Heart right ventricle (tissue), 16 donors: ENCODE measurements around the gene ELAVL1. TPM values are rescaled to one million over a fixed set of nuclear protein-coding genes. Genes with fewer than 3 reads are reported as not detected.
A peak's percentile ranks its signal among the peaks of the same experiment; 100 is the strongest.

Experiments
- ATAC-seq, 8 donors: fragments of 200-7000 bp; cut with Tn5 transposase; one replicate each; pipeline ENCODE4 v1.9.1; 2020; ENCODE audit warnings: mild to moderate bottlenecking in 8 of 8, moderate library complexity in 8 of 8, moderate number of reproducible peaks in 1 of 8
- DNase-seq, 2 donors: peaks; one replicate each; pipeline ENCODE4 v3.0.0-alpha.2; 2020
- H3K27ac ChIP-seq, 10 donors: fragments of 200-600 bp; sonication (generic) in 2 of 10; one replicate each; pipeline versions ENCODE4 v1.5.0 to v1.8.0; 2020 to 2022; ENCODE audit warnings: mild to moderate bottlenecking in 3 of 10
- H3K27me3 ChIP-seq, 7 donors: fragments of 200-600 bp; one replicate each; pipeline ENCODE4 v1.8.0; 2021 to 2022; ENCODE audit warnings: mild to moderate bottlenecking in 2 of 7
- H3K36me3 ChIP-seq, 9 donors: fragments of 200-600 bp; sonication (generic) in 1 of 9; one replicate each; pipeline versions ENCODE4 v1.5.0 to v1.8.0; 2020 to 2022; ENCODE audit warnings: mild to moderate bottlenecking in 2 of 9
- H3K4me1 ChIP-seq, 9 donors: fragments of 200-600 bp; sonication (generic) in 1 of 9; one replicate each; pipeline versions ENCODE4 v1.5.0 to v1.8.0; 2020 to 2022; ENCODE audit warnings: mild to moderate bottlenecking in 4 of 9
- H3K4me3 ChIP-seq, 10 donors: fragments of 200-600 bp; sonication (generic) in 2 of 10; one replicate each; pipeline versions ENCODE4 v1.5.0 to v1.8.0; 2020 to 2022; ENCODE audit warnings: mild to moderate bottlenecking in 7 of 10, moderate library complexity in 2 of 10
- H3K9me3 ChIP-seq, 11 donors: fragments of 200-600 bp in 10 of 11; sonication (generic) in 2 of 11; one replicate each; pipeline versions ENCODE4 v1.5.0 to v1.8.0; 2013 to 2022; ENCODE audit warnings: mild to moderate bottlenecking in 2 of 11, control low read depth in 1 of 11, moderate library complexity in 1 of 11
- WGBS, 2 donors: extraction: QIAGEN DNeasy Blood & Tissue Kit; methylation state at CpG; one replicate each; pipeline ENCODE4 v1.1.7; 2013; ENCODE audit warnings: inconsistent platforms in 1 of 2; 5-methylcytosine and 5-hydroxymethylcytosine counted together
- intact Hi-C, 10 donors: fragments of 100-400 bp; cut with DNase I; formaldehyde crosslinking; loops; one replicate each; pipeline versions ENCODE4 v1.11.1 to v1.14.2; 2022
- polyA plus RNA-seq, 2 donors: library from polyadenylated mRNA; stranded (reverse); fragments of 200-250 nt; gene quantifications; one replicate each; pipeline ENCODE4 v1.2.3, GENCODE V29; 2013
- total RNA-seq, 10 donors: library from RNA; stranded (reverse); fragmentation: NEBNext Ultra II Directional in 3 of 10; extraction: Animal tissue kit (Norgen Biotek cat#: 25700) in 3 of 10; gene quantifications; one replicate each; pipeline versions ENCODE4 v1.2.1 to v1.2.4, GENCODE V29; 2021 to 2023
- TF ChIP-seq, protein P1 (sequence below), 9 donors: fragments of 200-600 bp; sonication (generic) in 2 of 9; IDR thresholded peaks; one replicate each; pipeline versions ENCODE4 v1.5.0 to v1.8.0; 2021 to 2022; ENCODE audit warnings: antibody characterized with exemption in 9 of 9, mild to moderate bottlenecking in 5 of 9, moderate library complexity in 1 of 9
- donor health status: Arrhythmogenic right ventricular cardiomyopathy.
- donor health status: ischemic (EF 13 %, LVEDD 7.1; RV severe dilation, severe dysfunction).
- donor health status: healthy with polysubstance abuse.
- donor health status: DM: no; HTN: yes; CAD: no.
- donor health status: DM: no; HTN: no; CAD: no.
- donor health status: ischemic (EF 25% LVEDD 6.9; RV normal size, moderate dysfunction).
- donor health status: ischemic (EF 25% LVEDD 5.7; RV mildly dilated, moderate dysfunction).
- donor health status: healthy.
- donor health status: DM: yes; HTN: yes; CAD: no.
- donor health status: Ischemic cardiomyopathy.
- donor health status: ischemic (EF 35%, LVEDD 5.7; RV mildly dilated, moderate dysfunction).
- donor health status: nonischemic (EF 11% LVEDD 7.7; RV severe dilation, severe dysfunction).
- donor health status: DM: yes; HTN: yes; CAD: no.
- donor health status: PGD.
- donor health status: ischemic (EF 29% LVEDD 5.4; RV normal size, mild dysfunction).
- donor health status: nonischemic (EF 23%, LVEDD 6.1; RV moderate dilation, normal function).

The ELAVL1 gene
- total and polyA plus RNA-seq, 12 donors, result 11.6 to 60.1 (median 54.4) TPM

DNA sequence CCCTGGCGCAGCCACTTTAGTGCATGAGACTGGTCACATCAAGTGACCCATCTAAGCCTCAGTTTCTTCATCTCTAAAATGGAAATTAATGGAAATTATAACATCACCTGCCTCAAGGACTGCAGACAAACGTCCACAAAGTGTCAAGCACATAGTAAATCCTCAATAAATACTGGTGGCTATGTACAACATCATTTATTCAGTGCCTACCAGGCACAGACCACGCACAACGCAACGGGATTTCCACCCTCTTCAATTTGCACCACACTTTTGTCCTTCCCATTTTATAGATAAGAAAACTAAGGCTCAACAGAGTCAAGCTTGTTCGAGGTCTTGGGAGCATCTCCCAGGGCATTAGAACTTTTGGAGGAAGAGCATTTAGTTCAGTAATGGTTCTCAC, 1.4 kb downstream of the ELAVL1 start:
- 66 to 75% methylated on average over 6 of the region's 6 CpGs for WGBS, 2 donors
- TF ChIP-seq, protein P1, sequence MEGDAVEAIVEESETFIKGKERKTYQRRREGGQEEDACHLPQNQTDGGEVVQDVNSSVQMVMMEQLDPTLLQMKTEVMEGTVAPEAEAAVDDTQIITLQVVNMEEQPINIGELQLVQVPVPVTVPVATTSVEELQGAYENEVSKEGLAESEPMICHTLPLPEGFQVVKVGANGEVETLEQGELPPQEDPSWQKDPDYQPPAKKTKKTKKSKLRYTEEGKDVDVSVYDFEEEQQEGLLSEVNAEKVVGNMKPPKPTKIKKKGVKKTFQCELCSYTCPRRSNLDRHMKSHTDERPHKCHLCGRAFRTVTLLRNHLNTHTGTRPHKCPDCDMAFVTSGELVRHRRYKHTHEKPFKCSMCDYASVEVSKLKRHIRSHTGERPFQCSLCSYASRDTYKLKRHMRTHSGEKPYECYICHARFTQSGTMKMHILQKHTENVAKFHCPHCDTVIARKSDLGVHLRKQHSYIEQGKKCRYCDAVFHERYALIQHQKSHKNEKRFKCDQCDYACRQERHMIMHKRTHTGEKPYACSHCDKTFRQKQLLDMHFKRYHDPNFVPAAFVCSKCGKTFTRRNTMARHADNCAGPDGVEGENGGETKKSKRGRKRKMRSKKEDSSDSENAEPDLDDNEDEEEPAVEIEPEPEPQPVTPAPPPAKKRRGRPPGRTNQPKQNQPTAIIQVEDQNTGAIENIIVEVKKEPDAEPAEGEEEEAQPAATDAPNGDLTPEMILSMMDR (IDR thresholded peaks at IDR 0.05), result no peak
- intact Hi-C loops, result loop anchor here in 6 of 10 donors (2.0 to 10.0 kb wide), 6 partner anchors 31 to 251 kb away; partner anchors contain the start of gene TIMM44 (in 2 of the 6)
- Histone ChIP-seq H3K36me3 (peaks cover 0 to 15% (median 0%) of the 10 kb centered on the region in 9 donors), H3K27ac (peak overlapping the region in 1 of 10 donors; percentile 82), H3K9me3 (no peaks in the 10 kb centered on the region), H3K4me1 (peaks cover 26 to 65% (median 55%) of the 10 kb centered on the region in 9 donors), H3K27me3 (no peaks in the 10 kb centered on the region), H3K4me3 (peak overlapping the region in 9 of 10 donors; percentile 64 to 87 (median 79))
- ATAC-seq, result no peak
- DNase-seq, result no peak

DNA sequence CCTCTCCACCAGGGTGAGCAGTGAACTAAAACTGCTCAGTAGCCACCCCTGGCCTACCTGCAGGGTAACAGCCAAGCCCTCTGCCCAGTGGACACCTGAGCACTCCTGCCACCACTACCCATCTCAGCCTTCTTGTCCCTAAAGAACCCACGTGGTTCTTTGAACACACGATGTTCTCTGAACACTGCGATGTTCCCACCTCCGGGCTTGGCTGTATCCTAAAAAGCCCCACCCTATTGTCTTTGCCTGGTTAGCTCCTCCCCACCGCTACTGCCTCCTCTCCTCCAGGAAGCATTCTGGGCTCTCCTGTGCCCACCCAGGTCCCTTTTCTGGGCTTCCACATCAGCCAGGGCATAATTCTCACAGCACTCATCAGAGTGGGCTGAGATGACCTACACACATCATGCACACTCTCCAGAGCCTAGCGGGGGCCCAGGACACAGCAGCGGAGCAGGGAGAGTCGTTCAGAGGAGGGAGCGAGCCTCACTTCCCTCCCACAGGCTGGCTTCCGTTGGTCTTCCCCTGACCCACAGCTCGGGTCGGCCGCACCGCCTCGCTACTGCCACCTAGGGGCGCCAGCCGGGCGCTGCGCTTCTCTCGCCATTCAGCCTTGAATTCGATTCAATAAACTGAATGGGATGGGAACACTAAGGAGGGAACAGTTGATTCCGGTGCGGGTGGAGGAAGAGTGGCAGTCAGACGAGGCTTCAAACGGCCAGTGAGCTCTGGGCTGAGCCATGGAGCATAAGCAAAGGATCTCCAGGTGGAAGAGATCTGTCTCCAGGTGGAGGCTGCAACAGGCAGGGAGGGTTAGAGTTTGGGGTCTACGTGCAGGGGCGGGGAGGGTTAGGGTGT, 3.2 kb downstream of the ELAVL1 start:
- peaks cover 28 to 81% (median 66%) of the 10 kb centered on the region in 9 donors for H3K4me1 ChIP-seq
- H3K9me3 ChIP-seq, result no peaks in the 10 kb centered on the region
- TF ChIP-seq, protein P1 (IDR thresholded peaks at IDR 0.05), result peak; percentile 96 to 99 (median 99)
- H3K27me3 ChIP-seq, result no peaks in the 10 kb centered on the region
- intact Hi-C loops, result loop anchor here in 8 of 10 donors (1.0 to 10.0 kb wide), 7 partner anchors 31 to 253 kb away; partner anchors contain the start of gene TIMM44 (in 2 of the 8)
- peak; percentile 69 to 92 (median 82) for ATAC-seq
- peak overlapping the region in 8 of 10 donors; percentile 23 to 51 (median 40) for H3K4me3 ChIP-seq
- 7 to 9% methylated on average over 27 of the region's 27 CpGs for WGBS, 2 donors
- peak; percentile 76 to 84 for DNase-seq
- peaks cover 0 to 15% (median 0%) of the 10 kb centered on the region in 9 donors for H3K36me3 ChIP-seq
- peak overlapping the region; percentile 48 to 88 (median 72) for H3K27ac ChIP-seq

GRCh38 chr19:8001651-8001994, 3.8 kb downstream of the ELAVL1 start:
- TF ChIP-seq, protein P1 (IDR thresholded peaks at IDR 0.05), result no peak
- H3K9me3 ChIP-seq, result no peaks in the 10 kb centered on the region
- ATAC-seq (peak in 3 of 8 donors; percentile 6 to 24 (median 20)), DNase-seq (no peak)
- peaks cover 0 to 15% (median 0%) of the 10 kb centered on the region in 9 donors for H3K36me3 ChIP-seq
- intact Hi-C loops, result loop anchor here in 4 of 10 donors (5.0 to 10.0 kb wide), 4 partner anchors 34 to 253 kb away; partner anchors contain the start of gene TIMM44 (in 2 of the 4)
- WGBS, 2 donors, result 59% methylated on average over 5 of the region's 5 CpGs
- peak overlapping the region in 3 of 10 donors; percentile 40 to 51 (median 46) for H3K4me3 ChIP-seq
- no peaks in the 10 kb centered on the region for H3K27me3 ChIP-seq
- H3K4me1 ChIP-seq, result peaks cover 28 to 79% (median 66%) of the 10 kb centered on the region in 9 donors
- H3K27ac ChIP-seq, result peak overlapping the region; percentile 48 to 88 (median 72)

DNA sequence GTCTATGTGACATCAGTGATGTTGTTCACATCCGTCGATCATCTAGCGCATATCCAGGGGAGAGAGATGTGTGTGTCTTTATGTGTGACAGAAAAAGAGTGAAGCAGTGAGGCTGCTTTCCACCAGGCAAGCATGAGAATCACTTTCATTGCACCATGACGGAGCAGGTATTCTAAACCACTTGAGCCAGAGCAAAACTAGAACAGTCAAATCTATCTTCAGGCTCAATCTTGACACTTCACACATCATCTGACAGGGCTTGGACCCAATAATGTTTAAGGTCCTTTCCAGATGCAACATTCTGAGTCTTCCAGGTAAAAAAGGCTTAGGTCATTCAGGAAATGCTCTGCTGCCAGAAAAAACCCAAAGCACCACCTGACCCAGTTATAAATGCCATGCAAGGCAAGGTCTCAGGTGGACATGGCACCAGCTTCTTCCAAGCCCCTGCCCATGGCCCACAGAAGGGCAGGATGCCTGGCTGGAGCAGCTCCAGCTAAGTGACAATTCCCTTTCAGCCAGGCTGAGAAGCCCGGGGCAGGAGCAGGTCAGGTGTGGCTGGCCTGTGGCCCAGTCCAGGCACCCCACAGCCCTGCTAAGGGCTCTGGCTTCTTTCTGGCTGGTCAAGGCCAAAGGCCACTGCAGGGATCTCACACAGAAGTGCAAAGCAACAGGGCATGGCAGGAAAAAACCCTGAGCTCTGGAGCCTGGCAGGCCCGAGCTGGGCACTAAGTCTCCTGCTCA, 5.0 kb downstream of the ELAVL1 start:
- H3K4me1 ChIP-seq, result peaks cover 28 to 72% (median 61%) of the 10 kb centered on the region in 9 donors
- intact Hi-C loops, result loop anchor here in 4 of 10 donors (5.0 to 10.0 kb wide), 4 partner anchors 33 to 254 kb away; partner anchors contain the start of gene TIMM44 (in 2 of the 4)
- TF ChIP-seq, protein P1 (IDR thresholded peaks at IDR 0.05), result no peak
- H3K27me3 ChIP-seq, result no peaks in the 10 kb centered on the region
- H3K9me3 ChIP-seq, result no peaks in the 10 kb centered on the region
- H3K27ac ChIP-seq, result peak overlapping the region in 6 of 10 donors; percentile 26 to 88 (median 60)
- H3K36me3 ChIP-seq, result peaks cover 0 to 15% (median 0%) of the 10 kb centered on the region in 9 donors
- 65 to 70% methylated on average over 6 of the region's 6 CpGs for WGBS, 2 donors
- no peak overlapping the region for H3K4me3 ChIP-seq
- DNase-seq (no peak), ATAC-seq (no peak)
